ENCODE data around the gene SPTBN2. TPM values are rescaled to one million over a fixed set of nuclear protein-coding genes. Genes with fewer than 3 reads are reported as not detected.
A peak's percentile ranks its signal among the peaks of the same experiment; 100 is the strongest.

Gene SPTBN2
- total and polyA plus RNA-seq, 2 donors from 2014 or later = 64.9 to 69.8 TPM

- no peak overlapping the region for H3K9ac ChIP-seq (ENCODE audit: low read length in 3 of 3)
- peak overlapping the region in 2 of 3 donors; percentile 29 to 49 for H3K4me3 ChIP-seq (ENCODE audit: low read length in 3 of 3)
- TF ChIP-seq CTCF (IDR thresholded peaks at IDR 0.05; ENCODE audit: borderline replicate concordance, extremely low read depth, insufficient read depth) = no peak
- intact Hi-C loops (cut with DNase I) = no loop called here
- peaks cover 0 to 25% (median 19%) of the 10 kb centered on the region in 3 donors for H3K4me1 ChIP-seq (ENCODE audit: control insufficient read depth in 2 of 3, insufficient read depth in 2 of 3, low read depth in 1 of 3, low read length in 3 of 3)
- no peaks in the 10 kb centered on the region for H3K27me3 ChIP-seq (ENCODE audit: control insufficient read depth, insufficient read depth, low read length)
- no peak overlapping the region for H3K27ac ChIP-seq (ENCODE audit: low read depth in 2 of 2, low read length in 2 of 2)
- peaks cover 2 to 27% (median 3%) of the 10 kb centered on the region in 3 donors for H3K36me3 ChIP-seq (ENCODE audit: control insufficient read depth in 2 of 3, insufficient read depth in 3 of 3, low read length in 3 of 3)
- H3K9me3 ChIP-seq (ENCODE audit: control insufficient read depth in 2 of 3, insufficient read depth in 1 of 3, low read length in 3 of 3) = no peaks in the 10 kb centered on the region
- FAIRE-seq (no peak), DNase-seq (no peak)
Measured at GRCh38 chr11:66716996-66717395, 12.0 kb downstream of the SPTBN2 start.

- intact Hi-C loops (cut with DNase I) = no loop called here
- no peak for FAIRE-seq
- Histone ChIP-seq H3K27ac (ENCODE audit: low read depth in 2 of 2, low read length in 2 of 2) (no peak overlapping the region), H3K27me3 (ENCODE audit: control insufficient read depth, insufficient read depth, low read length) (no peaks in the 10 kb centered on the region), H3K9ac (ENCODE audit: low read length in 3 of 3) (no peak overlapping the region), H3K4me3 (ENCODE audit: low read length in 3 of 3) (no peak overlapping the region), H3K9me3 (ENCODE audit: control insufficient read depth in 2 of 3, insufficient read depth in 1 of 3, low read length in 3 of 3) (no peaks in the 10 kb centered on the region), H3K4me1 (ENCODE audit: control insufficient read depth in 2 of 3, insufficient read depth in 2 of 3, low read depth in 1 of 3, low read length in 3 of 3) (peaks cover 0 to 19% (median 19%) of the 10 kb centered on the region in 3 donors), H3K36me3 (ENCODE audit: control insufficient read depth in 2 of 3, insufficient read depth in 3 of 3, low read length in 3 of 3) (peaks cover 2 to 33% (median 3%) of the 10 kb centered on the region in 3 donors)
- DNase-seq = peak in 1 of 5 donors; percentile 56
- TF ChIP-seq CTCF (IDR thresholded peaks at IDR 0.05; ENCODE audit: borderline replicate concordance, extremely low read depth, insufficient read depth) = no peak
Measured at GRCh38 chr11:66715346-66716085, 13.5 kb downstream of the SPTBN2 start.

- TF ChIP-seq CTCF (IDR thresholded peaks at IDR 0.05; ENCODE audit: borderline replicate concordance, extremely low read depth, insufficient read depth) = no peak
- Histone ChIP-seq H3K27me3 (ENCODE audit: control insufficient read depth, insufficient read depth, low read length) (no peaks in the 10 kb centered on the region), H3K9me3 (ENCODE audit: control insufficient read depth in 2 of 3, insufficient read depth in 1 of 3, low read length in 3 of 3) (no peaks in the 10 kb centered on the region), H3K27ac (ENCODE audit: low read depth in 2 of 2, low read length in 2 of 2) (no peak overlapping the region), H3K9ac (ENCODE audit: low read length in 3 of 3) (no peak overlapping the region), H3K36me3 (ENCODE audit: control insufficient read depth in 2 of 3, insufficient read depth in 3 of 3, low read length in 3 of 3) (peaks cover 0 to 28% (median 3%) of the 10 kb centered on the region in 3 donors), H3K4me3 (ENCODE audit: low read length in 3 of 3) (no peak overlapping the region), H3K4me1 (ENCODE audit: control insufficient read depth in 2 of 3, insufficient read depth in 2 of 3, low read depth in 1 of 3, low read length in 3 of 3) (peaks cover 0 to 11% (median 8%) of the 10 kb centered on the region in 3 donors)
- peak in 1 of 5 donors; percentile 15 for DNase-seq
- FAIRE-seq = no peak
- intact Hi-C loops (cut with DNase I) = no loop called here
Measured at GRCh38 chr11:66713746-66714480, 15.1 kb downstream of the SPTBN2 start.
